Activated T-cell treated with anti-CD3 and anti-CD28 coated beads for 1 hour (primary cell): Measurements from ENCODE around the gene RPIA.

Experiments
- DNase-seq: peaks from one replicate; pipeline ENCODE4 v3.0.0-alpha.2; 2020; ENCODE audit warnings: low read depth

Gene RPIA

GRCh38 chr2:88686320-88686719 lies 5.2 kb upstream of the RPIA start:
- DNase-seq, result no peak

- DNase-seq, result no peak
These were observed 4.1 kb upstream of the RPIA start for GRCh38 chr2:88687384-88687783.

GRCh38 chr2:88690591-88691338 lies 708 bp upstream of the RPIA start:
- DNase-seq, result peak; percentile 32

- no peak for DNase-seq
These were observed 714 bp downstream of the RPIA start for GRCh38 chr2:88692187-88692586.

- DNase-seq, result no peak
These were observed 2.5 kb downstream of the RPIA start for GRCh38 chr2:88693911-88694414.

GRCh38 chr2:88696611-88697010 lies 5.1 kb downstream of the RPIA start:
- no peak for DNase-seq

GRCh38 chr2:88697370-88698026 lies 6.0 kb downstream of the RPIA start:
- no peak for DNase-seq

GRCh38 chr2:88698027-88698413 lies 6.5 kb downstream of the RPIA start:
- DNase-seq, result no peak

GRCh38 chr2:88698498-88699233 lies 7.2 kb downstream of the RPIA start:
- no peak for DNase-seq

- DNase-seq, result no peak
These were observed 15.5 kb downstream of the RPIA start for GRCh38 chr2:88707003-88707402.

- DNase-seq, result no peak
These were observed 17.7 kb downstream of the RPIA start for GRCh38 chr2:88709181-88709631.

GRCh38 chr2:88711289-88711688 lies 19.8 kb downstream of the RPIA start:
- DNase-seq, result no peak

- DNase-seq, result no peak
These were observed 20.4 kb downstream of the RPIA start for GRCh38 chr2:88711897-88712296.

GRCh38 chr2:88713408-88713807 lies 21.9 kb downstream of the RPIA start:
- no peak for DNase-seq

- DNase-seq, result no peak
These were observed 23.2 kb downstream of the RPIA start for GRCh38 chr2:88714667-88715066.

- no peak for DNase-seq
These were observed 28.9 kb downstream of the RPIA start for GRCh38 chr2:88720399-88720798.

GRCh38 chr2:88721268-88721667 lies 29.8 kb downstream of the RPIA start:
- no peak for DNase-seq

- DNase-seq, result no peak
These were observed 33.3 kb downstream of the RPIA start for GRCh38 chr2:88724643-88725332.

- DNase-seq, result no peak
These were observed 37.7 kb downstream of the RPIA start for GRCh38 chr2:88729061-88729745.

- no peak for DNase-seq
These were observed 41.9 kb downstream of the RPIA start for GRCh38 chr2:88733155-88733902.

GRCh38 chr2:88735133-88735532 lies 43.7 kb downstream of the RPIA start:
- DNase-seq, result no peak
